HG02885 (cell line): ENCODE results near the gene ZFR2.
A peak's percentile ranks its signal among the peaks of the same experiment; 100 is the strongest.
"Not testable (repeated sequence)": the region's sequence is repeated elsewhere in the genome, so short reads cannot be mapped to it uniquely, and the experiment has no call there.

Source experiments
- ATAC-seq: cut with Tn5 transposase; IDR thresholded peaks from one replicate; pipeline ENCODE4 v1.9.1; 2021; ENCODE audit warnings: mild to moderate bottlenecking; ENCODE audit not compliant: unreplicated experiment, poor library complexity

ZFR2 gene

DNA sequence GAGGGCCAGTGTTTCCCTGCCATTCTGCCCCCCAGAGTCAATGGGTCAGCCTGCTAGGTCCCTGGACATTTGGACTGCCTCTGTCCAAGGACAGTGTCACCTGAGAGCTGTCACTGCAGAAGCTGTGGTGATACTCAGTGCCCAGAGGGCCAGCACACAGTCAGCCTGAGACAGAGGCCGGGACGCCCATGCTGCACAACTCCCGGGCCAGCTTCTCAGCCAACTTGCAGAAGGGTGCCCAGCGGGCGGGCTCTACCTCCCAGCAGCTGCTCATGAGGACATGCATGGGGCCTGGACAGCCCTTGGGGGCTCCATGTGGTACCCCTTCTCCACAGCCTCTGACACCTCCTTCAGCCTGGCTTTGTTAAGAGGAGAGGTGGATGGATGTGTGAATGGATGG is 93.0 kb downstream of the ZFR2 start:
- no peak for ATAC-seq

DNA sequence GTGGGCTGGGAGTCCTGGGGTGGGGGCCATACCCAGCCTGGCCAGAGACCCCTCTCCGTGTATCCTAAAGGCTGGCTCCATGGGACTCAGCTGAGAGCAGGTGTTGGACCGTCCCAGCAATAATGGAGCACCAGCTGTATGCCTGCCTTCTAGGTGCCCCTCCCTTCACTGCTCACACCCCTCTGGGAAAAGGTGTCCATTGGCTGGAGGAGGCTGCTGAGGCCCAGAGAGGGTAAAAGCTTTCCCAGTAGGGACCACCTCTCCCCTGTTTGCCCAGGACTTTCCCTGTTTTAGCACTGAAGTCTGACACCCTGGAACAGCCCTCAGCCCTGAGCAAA is 93.5 kb downstream of the ZFR2 start:
- ATAC-seq, result no peak

- no peak for ATAC-seq
Measured at GRCh38 chr19:3774621-3775373, 94.0 kb downstream of the ZFR2 start.

DNA sequence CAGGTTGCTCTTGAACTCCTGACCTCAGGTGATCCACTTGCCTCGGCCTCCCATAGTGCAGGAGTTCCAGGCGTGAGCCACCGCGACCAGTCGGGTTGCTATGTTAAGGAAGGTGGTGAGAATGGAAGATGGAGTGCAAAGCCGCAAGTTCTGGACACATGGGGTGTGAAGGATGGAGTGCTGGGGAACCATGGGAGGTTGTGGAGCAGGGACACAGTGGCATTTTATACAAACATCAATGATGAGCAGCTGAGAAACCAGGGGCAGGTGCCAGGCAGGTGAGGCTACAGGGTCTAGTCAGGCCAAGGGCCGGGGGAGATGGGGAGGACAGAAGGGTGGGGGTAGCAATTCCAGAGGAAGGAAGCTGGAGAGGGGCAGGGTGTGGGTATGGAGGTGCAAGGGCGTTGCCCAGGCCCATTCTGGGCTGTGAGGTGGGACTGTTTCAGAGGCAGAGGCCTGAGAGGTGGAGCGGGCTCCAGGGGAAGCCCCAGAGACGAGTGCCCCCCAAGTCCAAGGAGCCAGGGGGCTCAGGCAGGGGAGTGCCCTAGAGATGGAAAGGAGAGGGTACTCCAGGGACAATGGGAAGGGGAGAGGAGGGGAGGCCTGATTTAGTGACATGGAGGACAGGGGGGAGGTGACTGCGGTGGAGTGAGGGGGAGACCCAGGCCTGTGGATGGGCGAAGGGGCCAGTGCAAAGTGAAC is 94.9 kb downstream of the ZFR2 start:
- ATAC-seq, result no peak

DNA sequence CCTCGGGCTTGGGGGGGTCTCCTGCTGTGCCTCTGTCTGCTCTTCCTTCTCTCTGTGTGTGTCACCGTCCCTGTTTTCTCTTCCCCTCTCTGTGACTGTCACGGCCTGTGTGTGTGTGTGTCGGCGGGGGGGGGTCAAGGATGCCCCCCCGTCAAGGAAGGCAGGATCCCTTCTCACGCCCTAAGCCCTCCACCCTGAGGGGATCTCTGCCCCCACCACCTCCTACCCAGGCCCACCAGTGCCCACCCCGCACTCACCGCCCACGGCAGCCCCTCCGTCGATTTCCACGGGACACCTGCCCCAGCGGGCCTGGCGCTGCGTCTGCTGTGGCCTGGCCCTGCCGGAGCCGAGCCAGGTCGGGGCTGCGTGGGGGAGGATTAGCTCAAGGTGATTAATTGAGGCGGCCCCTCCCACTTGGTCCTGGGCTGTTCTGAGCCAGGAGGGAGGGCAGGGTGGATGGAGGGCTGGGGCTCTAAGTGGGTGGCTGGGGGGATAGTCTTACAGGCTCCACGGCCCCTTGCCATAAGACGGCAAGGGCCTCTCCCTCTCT is 96.9 kb downstream of the ZFR2 start, which contains the start of gene RAX2:
Gene RAX2 (minus strand): TSS at position 323 of the 550 bp plus-strand sequence. CDS start 486 bp downstream, outside the sequence.
- no peak for ATAC-seq

GRCh38 chr19:3771000-3771905 is 97.6 kb downstream of the ZFR2 start:
- no peak for ATAC-seq

DNA sequence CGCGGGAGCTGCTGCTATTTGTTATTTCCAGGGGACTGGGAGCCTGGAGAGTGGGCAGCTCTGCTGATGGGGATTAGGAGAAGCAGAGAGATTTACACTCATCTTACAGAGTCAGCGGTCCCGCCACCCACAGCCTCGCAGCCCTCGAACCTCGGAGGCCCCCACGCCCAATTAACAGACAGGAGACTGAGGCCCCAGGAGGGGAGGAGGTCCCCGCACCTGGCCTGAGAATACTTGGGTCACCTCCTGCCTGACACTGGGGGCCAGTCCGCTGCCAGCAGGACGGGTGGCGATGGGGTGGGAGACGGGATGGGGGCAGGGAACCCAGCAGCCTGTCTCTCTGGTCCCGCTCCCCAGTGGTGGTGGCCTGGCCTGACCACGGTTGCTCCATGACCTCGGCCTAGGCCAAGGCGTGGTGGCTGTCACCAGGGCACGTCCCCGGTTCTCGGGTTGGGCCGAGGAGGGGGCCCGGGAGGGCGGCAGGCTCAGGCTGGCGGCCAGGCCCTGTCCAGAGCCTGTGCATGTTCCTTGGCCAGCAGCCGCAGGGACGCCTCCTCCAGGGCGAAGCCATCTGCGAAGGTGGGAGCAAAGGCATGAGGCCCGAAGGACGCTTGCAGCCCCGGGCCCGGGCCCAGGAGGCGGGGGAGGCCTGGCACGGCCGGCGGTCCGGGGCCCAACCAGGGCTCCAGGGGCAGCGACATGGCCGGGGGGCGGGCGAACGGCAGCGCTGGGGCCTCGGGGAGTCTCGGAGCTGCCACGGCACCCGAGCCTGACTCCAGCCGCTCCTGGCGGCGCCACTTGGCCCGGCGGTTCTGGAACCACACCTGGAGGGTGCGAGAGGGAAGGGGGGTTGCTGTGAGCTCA is 98.5 kb downstream of the ZFR2 start:
- ATAC-seq, result no peak

DNA sequence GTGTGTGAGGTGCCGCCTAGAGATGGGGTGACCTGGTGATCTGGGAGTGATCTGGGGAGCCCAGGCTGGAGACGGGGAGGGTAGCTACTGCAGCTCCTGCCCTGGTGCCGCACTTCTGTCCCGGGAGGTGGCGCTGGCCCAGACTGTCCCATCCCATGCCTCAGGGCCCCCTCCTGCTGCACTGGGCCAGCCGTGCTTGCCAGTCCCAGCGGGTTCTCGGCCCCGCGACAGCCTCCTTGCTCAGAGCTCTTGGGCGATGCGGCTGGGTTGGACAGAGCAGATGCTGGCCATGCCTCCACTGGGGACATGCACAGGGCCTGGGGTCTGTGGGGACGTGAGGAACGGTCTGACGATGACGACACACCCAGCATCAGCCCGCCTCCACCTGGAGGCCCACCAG is 99.3 kb downstream of the ZFR2 start:
- no peak for ATAC-seq

GRCh38 chr19:3768748-3769099 is 100.1 kb downstream of the ZFR2 start:
- no peak for ATAC-seq

DNA sequence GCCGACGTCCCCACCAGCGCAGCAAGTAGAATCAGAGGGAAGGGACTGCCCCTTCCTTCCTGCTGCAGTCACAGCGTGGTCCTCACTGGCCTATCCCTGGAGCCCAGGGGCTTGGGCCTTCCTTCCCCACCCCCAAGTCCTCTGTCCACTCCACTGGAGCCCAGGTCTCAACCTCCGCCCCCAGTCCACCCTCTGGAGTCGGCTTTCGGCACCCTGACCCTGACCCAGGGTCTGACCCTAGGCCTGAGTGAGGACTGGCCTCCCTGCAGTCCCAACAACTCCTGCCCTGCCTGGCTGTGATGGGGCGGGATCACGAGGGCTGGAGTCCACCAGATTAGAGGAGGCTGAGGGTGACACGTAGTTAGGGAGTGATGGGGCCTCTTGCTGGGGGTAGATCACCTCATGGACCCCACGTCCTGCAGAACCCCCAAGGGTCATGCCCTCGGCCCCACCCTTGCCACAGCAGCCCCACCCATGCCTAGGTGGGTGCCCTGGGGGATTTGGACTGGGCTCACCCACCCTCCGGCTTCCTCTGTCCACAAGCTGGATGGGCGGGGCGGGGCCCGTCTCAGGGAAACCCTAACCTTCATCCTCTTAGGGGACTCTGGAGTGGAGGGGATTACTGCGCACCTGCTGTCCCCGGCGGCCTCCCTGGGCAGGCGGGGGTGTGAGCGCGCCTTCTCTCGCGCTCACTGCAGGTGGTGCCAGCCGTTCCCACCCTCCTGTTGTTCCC is 100.7 kb downstream of the ZFR2 start:
- no peak for ATAC-seq

DNA sequence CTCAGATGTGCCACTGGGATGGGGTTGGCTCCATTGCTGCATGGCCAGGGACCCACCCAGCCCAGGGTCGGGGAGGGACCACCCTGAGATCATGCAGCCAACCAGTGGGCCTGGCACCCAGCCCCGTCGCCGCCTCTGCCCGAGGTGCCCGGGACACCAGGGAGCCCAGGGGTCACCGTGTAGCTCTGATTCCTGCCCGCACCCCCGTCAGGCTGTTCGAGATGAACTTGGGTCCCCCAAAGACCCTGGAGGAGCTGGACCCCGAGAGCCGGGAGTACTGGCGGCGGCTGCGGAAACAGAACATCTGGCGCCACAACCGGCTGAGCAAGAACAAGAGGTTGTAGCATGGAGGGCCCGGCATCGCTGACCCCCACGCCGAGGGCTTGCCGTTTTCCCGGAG is 101.8 kb downstream of the ZFR2 start:
- ATAC-seq, result no peak

GRCh38 chr19:3766520-3766919 is 102.3 kb downstream of the ZFR2 start:
- no peak for ATAC-seq

- not testable (repeated sequence) for ATAC-seq
Measured at GRCh38 chr19:3765757-3766156, 103.1 kb downstream of the ZFR2 start.

- ATAC-seq, result no peak
Measured at GRCh38 chr19:3765121-3765520, 103.7 kb downstream of the ZFR2 start.

GRCh38 chr19:3762501-3763459 is 106.1 kb downstream of the ZFR2 start, which contains the start of gene MRPL54:
Gene MRPL54, plus strand, starts transcription at chr19:3762682. Its CDS starts 19 bp downstream, at chr19:3762701.
- peak; percentile 78 for ATAC-seq

DNA sequence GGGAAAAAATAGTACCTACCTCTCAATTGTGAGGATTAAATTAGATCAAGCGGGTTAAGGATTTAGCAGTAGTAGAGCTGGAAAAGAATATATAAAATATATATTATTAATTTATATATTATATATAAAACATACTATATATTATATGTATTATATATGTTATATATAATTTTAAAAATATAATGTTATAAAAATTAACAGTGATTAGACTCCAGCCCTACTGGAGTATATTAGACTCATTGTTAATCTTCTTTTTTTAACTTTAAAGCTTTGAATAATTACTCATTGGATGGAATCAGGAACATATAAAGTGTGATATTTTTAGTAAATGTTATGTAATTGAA is 106.7 kb downstream of the ZFR2 start:
- no peak for ATAC-seq

- peak; percentile 62 for ATAC-seq
Measured at GRCh38 chr19:3761382-3762129, 107.3 kb downstream of the ZFR2 start, which contains the start of gene APBA3. Gene APBA3, minus strand, starts transcription at chr19:3761692. Its CDS starts 1,428 bp downstream, at chr19:3760264.
